GDM1 (cell line): Measurements from ENCODE around the gene PLCB1.

Experiments
- DNase-seq: peaks from one replicate; lab custom pipeline; 2025; lab: John Stamatoyannopoulos, UW

PLCB1 gene

DNA sequence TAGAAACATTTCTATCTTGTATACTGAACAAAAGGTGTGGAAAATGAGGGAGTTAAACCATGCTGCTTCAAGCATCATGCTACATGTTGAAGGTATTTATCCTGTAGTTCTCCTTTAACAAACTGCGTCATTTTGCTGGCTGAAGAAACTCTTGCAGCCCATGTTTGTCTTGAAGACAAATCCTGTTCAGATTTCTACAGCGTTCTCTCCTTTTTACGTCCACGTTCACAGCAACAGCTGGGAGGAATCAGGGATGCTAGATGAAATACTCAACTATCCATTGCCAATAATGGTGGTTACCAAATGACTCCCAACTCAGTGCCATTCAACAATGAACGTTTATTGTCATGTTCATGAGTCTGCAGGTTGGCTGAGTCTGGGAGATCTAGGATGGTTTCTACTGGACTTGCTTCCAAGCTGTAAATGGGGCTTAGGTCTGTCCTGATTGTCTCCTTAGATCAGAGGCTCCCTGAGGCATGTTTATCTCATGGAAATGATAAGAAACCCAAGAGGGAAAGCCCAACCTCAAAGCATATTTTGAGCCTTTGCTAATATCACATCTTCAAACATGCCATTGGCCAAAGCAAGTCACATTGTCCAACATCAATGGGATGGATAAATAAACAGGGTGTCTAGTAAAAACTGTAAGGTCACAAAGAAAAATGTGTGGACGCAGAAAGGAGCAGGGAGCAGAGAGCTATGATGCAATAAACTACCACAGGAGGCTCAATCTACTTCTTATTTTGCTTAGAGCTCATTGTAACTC lies 2.7 kb upstream of the PLCB1 start:
- no peak for DNase-seq

DNA sequence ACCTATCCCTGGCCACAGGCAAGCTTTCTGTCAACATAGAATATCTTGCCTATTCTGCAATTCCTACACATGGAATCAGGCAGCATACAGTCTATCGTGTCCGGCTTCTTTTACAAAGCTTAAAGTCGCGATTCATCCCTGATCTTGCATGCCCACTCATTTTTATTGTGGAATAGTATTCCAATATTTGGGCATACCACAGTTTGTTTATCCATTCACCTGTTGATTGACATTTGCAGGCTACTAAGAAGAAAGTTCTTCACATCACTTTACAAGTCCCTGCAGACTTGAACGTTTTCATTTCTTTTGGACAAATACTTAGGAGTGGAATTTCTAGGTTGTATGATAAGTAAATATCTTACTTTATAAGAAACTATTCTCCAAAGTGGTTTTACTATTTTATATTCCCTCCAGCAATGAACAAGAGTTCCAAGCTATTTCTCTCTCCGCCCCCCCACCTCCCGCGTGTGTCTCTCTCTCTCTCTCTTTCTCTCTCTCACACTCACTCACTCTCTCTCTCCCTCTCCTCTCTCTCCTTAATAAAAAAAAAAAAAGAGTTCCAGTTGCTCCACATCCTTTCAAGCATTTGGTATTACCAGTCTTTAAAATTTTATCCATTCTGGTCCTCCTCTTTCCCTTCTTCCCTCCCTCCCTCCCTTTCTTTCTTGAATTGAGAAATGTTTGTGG lies 1.1 kb upstream of the PLCB1 start:
- DNase-seq: no peak

DNA sequence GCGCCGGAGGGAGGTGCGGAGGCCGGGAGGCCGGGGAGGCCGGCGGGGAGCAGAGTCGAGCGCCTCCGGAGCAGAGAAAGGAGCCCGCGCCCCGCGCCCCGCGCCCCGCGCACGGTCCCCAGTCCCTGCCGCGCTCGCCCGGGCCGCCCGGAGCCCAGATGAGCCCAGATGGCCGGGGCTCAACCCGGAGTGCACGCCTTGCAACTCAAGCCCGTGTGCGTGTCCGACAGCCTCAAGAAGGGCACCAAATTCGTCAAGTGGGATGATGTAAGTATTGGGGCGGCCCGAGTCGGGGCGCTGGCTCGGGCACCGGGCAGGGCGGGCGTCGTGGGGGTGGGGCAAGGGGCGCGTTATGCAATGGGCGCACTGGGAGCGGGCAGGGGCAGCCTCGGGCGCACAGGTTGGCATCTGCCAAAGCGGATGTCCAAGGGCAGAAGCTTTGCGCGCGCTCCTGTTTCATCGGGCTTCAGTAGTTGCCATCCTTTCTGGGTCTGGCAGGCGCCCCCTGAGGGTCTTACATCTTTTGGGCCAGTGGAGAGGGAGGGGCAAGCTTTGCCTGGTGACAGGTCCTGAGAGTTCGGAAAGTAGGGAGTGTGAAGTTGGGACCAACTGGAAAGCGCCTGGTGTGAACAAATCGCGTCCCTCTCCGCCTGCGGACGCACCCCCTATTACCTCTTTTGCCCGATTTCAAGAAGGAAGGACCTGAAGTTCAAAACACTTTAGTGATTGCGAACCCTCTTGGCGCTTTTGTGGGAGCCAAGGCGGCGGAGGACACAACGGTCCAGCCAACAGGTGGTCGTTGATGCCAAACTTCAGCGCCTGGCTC lies 631 bp downstream of the PLCB1 start:
- DNase-seq: no peak

DNA sequence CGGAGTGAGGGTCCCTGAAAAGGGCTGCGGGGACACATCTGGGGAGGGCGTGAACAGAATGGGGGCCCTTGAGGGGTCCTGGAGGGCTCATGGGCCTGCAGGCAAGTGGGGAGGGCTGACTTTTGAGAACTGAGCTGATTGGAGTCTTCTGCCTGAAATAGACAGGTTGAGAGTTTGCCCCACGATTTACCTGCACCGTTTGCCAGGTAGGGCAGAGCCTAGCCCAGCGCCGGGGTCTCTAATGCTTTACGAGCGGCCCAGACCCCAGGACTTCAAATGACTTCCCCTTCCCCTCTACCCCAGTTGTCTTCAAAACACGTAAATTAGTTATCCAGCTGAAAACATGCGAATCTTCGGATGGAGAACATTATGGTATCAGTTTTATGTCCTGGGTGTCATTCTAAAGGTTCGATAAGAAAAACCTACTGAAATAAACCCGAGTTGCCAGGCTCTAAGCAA lies 1.3 kb downstream of the PLCB1 start:
- DNase-seq: no peak

DNA sequence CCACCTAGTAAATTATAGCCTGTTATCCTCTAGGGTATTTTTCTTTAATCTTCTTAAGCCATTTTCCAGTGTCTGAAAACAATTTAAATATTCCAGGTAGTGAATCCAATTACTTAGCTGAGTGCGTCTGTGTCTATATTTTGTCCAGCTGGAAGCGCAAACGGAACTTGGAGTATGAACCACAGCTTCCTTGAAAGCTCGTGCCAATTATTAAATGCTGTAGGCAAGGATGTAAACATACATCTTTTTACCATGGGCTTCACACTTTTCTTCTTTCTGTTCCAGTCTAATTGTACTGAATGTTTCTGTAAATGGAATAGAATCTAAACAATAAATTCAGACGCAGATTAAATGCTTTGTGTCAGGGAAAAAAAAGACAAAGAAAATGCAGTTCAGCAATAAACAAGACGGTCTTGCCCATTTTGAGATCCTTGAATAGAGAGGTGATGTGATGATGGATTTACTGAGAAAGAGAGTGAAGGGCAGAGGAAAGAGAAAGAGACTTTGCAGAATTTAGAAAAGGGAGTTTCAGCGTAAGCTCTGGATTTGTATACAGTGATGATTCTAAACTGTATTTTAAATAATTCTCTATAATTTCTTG lies 1.9 kb downstream of the PLCB1 start:
- DNase-seq: no peak

DNA sequence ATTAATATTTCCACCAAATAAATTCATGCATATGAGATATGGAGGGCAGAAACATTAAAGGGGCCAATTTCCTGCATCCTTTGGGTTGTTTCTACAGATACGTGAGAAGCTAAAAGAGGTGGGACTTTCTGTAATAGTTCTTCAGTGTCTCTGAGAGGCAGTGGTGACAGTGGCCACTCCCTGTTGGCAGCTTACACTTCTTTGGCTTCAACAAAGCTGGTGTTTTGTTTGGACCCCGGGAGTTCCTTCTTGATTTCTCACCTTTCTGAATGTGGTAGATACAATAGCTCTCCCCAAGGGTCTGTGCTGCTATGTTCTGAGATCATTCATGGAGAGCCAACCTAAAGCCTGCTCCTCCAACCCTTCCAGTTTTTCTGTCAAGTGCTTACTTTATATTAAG lies 7.8 kb downstream of the PLCB1 start:
- DNase-seq: no peak

DNA sequence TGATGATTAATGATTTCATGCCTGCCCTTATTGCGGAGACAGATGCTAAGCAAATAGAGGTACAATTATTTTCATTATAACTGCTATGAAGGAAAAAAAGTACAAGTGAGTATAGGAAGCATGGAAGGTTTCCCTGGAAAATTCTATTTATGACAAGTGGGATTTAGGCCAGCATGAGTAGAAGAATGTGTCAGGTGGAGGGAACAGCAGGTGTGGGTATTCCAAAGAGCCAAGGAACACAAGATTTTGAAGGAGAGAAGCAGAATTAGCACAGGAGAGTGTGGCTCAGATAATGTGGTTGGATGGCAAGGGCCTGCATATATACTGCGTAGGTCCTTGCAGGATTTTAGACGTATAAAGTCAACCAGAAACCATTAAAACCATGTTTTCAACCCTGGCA lies 11.4 kb downstream of the PLCB1 start:
- DNase-seq: no peak

DNA sequence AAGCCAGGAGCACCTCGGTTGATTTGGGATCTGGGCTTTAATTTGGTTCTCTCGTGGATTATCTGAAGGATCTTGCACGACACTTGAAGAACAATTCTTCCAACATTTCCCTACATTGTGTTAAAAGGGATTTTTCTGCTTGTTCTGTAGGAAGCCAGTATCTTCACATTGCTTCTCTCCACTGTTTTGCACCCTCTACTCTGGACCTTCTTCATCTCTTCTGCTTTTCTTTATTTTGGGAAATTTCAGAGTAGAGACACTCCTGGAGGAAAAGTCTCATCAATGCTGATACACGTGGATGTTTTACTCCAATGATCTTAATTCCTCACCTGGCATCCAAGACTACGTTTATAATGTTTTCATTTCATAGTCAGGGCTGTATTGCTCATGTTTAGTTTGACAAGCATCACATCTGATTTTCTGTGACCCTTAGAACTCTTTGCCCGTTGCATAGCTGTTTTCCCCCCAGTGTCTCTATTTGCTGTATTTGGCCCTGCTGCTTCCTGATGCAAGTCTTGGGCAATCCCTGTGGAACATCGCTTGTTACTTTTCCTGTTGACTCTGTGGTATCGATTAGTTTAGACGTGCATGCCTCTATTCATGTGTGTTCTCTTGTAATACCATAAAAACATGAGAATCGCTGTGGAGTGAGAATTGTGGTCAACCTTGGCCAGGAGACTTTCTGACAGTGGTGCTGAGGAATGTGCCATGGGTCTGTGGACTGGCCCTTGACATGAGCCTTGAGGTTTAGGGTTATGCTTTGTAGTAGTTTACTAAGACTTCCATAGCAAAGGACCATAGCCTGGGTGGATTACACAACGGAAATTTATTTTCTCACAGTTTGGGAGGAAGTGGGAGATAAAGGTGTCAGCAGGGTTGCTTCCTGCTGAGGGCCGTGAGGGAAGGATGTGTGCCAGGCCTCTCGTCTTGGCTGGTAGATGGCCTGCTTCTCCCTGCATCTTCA lies 12.5 kb downstream of the PLCB1 start:
- DNase-seq: peak; percentile 2

DNA sequence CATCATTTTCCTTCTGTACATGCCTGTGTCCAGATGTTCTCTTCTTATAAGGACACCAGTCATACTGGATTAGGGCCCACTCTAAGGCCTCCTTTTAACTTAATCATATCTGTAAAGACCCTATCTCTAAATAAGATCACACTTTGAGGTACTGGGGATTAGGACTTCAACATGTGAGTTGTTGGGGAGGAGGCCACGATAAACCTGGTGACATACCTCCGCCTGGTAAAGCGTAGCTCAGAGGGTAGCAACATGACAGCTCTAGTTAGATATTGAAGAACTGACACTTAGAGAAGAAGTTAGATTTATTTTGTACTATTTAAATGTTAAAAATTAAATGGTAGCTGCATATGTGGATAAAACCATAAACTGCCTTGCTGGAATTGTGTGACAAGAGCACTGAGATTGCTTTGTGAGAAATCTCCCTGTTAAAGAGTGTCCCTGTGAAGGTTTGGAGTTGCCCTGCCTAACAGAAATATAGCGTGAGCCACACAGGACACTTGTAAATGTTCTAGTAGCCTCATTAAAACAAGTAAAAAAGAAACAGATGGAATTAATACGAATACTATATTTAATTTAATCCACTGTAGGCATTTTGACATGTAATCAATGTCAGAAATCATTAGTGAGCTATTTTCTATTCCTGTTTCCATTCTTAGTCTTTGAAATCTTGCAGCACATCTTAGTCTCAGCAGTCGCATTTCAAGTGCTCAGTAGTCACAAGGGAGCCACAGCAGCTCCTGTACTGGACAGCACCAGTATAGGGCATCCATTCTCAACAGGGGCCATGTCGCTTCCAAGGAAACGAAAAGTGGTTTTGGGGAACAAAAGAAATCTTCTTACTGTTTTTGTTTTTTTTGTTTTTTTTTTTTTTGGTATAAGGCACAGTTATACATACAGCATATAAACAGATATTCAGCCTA lies 13.4 kb downstream of the PLCB1 start:
- no peak for DNase-seq

DNA sequence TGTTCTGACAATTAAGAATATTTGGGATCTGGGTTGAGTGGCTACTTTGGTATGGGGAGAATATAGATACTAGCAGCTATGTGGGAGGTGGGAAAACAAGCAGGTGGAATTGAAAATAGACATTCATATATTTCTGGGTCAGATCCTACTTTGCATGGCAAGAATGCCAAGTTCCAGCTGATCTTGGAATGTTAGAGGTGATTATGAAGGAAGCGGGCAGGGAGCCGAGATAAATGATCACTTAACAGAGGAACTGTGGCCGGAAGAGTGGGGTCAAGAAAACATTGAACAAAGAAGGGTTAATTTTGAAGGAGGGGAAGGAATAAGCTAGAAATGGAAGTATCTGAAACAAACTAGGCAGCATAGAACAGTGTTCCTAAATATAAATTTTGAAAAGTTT lies 15.4 kb downstream of the PLCB1 start:
- no peak for DNase-seq

DNA sequence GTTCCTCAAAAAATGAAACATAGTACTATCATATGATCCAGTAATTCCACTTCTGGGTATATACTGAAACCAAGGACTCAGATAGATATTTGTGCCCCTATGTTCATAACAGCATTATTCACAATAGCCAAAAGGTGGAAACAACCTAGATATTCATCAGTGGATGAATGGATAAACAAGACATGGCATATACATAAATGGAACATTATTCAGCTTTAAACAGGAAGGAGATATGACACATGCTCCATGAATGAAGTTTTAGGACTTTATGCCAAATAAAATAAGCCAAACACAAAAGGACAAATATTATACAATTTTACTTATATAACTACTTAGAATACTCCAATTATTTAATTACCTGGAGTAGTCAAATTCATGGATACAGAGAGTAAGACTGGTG lies 16.4 kb downstream of the PLCB1 start:
- DNase-seq: no peak

DNA sequence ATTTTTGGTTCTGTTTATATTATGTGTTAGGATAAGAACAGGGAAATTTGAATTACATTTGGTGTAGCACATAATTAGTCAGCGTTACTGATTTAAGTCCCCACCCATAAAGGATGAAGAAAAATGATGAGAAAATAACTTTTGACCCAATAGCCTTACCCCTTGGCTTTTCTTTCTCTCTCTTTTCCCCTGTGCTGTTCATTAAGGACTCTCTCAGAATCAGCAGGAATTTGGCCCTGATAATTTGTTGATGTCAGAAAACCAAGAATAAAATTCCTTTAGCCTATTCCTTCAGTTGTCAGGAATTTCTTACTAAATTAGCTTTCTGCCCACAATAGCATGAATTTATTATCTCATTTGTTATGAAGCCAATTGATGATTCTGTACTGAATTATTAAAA lies 18.5 kb downstream of the PLCB1 start:
- DNase-seq: no peak

DNA sequence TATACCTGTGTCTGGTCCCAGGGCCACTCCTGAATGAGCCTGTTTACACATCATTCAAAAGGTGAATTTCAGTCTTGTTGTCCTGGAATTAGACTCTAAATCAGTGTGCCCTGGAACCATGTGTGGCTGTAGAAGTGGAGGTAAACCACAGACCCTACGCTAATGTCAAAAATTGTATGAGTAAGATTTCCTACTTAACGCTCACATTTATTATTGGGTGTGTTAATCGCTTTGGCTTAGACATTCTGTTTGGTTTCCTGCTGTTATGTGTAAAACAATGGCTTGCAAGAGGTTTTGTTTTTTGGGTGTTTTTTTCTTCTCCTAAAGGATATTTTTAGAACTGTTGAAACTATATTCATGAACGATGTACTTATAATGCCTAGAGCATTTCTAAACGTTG lies 19.3 kb downstream of the PLCB1 start:
- DNase-seq: no peak

DNA sequence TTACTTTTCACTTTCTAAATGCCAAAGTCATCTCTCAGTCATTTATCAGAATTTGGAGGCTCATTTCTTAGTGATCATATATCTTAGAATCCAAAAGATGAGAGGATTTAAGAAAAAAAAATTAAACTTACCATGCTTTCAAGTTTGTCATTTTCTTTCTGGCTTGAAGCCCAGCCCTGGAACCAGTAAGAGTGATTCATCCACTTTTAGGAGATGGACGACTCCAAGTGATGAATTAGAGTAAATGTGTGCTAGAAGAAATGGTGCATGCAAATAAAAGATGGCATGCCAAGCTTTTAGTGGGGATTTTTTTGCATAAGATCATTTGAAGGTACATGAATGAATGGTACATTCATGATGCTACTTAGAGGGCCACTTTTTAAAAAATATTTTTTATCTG lies 20.1 kb downstream of the PLCB1 start:
- no peak for DNase-seq

DNA sequence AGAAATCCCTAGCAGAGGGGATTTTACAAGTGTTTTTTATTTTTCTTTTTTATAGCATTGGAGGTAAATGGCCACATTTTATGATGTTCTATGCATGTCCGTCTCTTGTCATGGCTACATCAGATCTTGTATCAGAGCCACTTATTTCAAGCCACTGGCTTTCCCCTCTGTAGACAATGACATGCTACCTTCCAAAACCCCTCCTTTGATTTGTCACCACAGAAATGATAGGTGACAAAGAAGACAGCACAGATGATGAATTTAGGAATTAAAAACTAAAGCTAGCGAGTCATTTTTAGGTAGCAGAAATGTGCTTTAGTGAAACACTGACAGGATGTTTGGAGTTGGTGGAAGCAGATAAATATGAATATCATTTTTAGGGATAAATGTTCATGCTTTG lies 20.8 kb downstream of the PLCB1 start:
- no peak for DNase-seq

DNA sequence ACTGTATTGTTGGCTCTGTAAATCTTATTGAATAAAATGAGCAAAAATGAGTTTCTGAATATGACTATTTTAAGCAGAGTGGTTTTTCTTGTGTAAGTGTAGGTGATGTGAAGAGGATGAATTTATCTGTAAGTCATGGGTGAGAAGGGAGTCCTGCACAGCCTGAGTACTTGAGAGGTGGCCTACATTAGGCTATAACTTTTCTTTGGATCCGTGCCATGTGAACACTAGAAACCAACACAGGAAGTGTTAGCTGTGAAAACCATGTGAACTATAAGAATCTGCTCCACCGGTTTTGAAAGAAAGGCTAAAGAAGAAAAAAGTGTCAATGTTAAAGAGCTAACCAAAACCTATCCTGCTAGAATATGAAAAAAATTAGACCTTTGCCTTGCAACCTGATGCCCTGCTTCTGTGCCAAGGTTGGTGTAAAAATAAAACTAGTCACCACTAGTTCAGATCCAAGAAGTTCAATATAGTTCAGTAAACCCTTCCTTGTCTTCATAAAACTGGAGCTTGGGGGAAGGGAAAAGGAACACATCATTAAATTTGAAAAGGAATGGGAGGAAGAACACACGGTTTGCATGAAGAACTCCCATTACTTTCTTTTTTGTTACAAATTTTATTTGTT lies 21.3 kb downstream of the PLCB1 start:
- DNase-seq: peak; percentile 15

DNA sequence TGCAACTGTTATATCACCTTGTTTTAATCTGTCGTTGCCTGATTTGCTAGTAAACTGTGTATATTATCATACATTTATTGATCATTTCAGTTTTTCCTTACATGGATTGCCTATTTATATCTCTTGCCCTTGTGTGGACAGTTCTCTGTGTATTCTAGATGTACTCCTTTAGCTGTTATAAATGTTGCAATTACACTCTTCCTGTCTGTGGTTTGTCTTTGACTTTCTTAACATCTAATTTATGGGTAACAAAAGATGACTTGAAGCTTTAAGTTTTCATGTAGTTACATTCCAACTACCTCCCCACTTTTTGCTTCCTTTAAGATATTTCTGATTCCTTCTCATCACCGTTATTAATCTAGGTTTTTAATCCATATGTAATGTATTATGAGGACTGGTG lies 22.6 kb downstream of the PLCB1 start:
- DNase-seq: no peak

DNA sequence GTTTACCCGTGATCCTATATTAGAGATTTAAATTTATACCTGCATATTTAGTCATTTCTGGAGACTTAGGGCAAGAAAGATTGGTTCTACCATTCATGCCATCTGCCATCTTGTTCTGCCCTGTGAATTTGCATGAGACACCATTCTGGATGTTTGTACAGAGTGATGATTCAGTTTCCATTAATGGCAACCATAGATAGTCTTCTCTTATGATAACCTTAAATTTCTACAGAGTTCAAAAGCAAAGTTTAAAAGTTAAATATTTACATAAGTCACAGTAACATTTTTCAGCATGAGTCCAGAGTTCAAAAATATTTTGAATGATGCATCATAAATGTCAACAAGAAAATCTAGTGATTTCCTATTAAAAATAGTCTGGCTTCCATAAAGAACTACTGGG lies 23.2 kb downstream of the PLCB1 start:
- DNase-seq: no peak

DNA sequence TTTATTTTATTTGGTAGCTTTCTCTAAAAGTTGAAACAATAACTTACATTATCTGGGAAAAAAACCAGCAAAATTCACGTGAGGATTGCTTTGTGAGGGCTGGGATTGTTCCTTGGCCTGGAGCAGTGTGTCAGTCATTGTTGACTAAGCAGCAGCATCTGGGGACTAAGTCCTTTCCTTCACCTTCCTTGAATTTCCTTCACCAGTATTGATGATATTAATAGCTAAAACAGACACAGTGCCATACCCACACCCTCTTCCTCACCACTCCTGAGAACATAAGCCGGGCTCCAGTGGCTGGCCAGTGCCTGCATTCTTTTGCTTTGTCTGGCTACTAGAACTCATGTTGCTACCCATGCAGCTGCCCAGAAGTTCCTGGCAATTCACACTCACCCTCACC lies 23.7 kb downstream of the PLCB1 start:
- no peak for DNase-seq
